Measurements from ENCODE around the gene ATP2B2. TPM values are rescaled to one million over a fixed set of nuclear protein-coding genes. Genes with fewer than 3 reads are reported as not detected.

The ATP2B2 gene
- total and polyA plus RNA-seq, 2 experiments from 2014 or later, result 0.66 to 1.8 TPM

DNA sequence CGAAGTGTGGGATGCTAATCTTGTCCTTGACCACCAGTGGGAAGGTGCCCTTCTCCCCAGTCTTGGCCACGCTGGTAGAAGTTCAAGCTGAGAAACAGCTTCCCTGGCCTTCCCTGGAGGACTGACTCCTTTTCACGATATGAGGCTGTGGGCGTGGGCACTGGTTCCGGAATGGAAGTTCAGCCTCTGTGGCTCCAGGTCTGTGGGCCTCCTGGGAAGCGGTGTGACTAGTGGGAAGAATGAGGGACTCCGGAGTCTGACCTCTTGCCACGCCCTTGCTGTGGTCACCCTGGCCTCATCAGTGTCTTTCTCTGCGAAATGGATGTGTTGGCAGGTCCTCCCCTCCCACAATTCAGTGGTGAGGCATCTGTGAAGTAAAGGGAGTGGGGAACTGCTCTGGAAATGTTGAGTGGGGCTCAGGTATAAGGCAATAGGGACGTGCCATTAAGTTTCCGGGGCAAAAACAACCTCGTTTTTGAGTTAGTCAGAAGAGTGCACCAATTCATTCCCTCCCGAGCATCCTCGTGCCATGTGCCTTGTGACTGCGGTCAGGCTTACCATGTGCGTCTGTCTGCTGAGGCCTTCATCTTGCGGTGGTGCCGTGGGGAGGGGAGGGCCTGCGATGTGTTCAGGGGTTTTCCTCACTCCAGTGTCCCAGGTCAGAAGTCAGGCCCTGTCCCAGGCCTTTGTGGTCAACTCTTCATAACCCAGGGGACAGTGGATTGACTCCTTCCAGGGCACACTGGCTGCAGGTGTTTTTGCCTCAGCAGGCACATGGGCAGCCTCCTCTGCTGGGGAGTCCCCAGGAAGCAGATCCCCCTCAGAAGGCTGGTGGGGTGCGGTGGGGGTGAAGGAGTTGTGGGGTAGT is 172.7 kb downstream of the ATP2B2 start:
- H2AFZ ChIP-seq, result no peak overlapping the region
- TF ChIP-seq EZH2phosphoT487 (IDR thresholded peaks at IDR 0.05; ENCODE audit: low read depth, severe bottlenecking, unreplicated experiment), result no peak
- TF ChIP-seq EZH2 (IDR thresholded peaks at IDR 0.05; ENCODE audit: borderline replicate concordance), result no peak
- TF ChIP-seq, protein P1, sequence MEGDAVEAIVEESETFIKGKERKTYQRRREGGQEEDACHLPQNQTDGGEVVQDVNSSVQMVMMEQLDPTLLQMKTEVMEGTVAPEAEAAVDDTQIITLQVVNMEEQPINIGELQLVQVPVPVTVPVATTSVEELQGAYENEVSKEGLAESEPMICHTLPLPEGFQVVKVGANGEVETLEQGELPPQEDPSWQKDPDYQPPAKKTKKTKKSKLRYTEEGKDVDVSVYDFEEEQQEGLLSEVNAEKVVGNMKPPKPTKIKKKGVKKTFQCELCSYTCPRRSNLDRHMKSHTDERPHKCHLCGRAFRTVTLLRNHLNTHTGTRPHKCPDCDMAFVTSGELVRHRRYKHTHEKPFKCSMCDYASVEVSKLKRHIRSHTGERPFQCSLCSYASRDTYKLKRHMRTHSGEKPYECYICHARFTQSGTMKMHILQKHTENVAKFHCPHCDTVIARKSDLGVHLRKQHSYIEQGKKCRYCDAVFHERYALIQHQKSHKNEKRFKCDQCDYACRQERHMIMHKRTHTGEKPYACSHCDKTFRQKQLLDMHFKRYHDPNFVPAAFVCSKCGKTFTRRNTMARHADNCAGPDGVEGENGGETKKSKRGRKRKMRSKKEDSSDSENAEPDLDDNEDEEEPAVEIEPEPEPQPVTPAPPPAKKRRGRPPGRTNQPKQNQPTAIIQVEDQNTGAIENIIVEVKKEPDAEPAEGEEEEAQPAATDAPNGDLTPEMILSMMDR (IDR thresholded peaks at IDR 0.05; ENCODE audit: poor library complexity), result no peak
- WGBS (ENCODE audit: low lambda C conversion rate, missing lambda C conversion rate), result 89% methylated on average over 20 of the region's 20 CpGs

DNA sequence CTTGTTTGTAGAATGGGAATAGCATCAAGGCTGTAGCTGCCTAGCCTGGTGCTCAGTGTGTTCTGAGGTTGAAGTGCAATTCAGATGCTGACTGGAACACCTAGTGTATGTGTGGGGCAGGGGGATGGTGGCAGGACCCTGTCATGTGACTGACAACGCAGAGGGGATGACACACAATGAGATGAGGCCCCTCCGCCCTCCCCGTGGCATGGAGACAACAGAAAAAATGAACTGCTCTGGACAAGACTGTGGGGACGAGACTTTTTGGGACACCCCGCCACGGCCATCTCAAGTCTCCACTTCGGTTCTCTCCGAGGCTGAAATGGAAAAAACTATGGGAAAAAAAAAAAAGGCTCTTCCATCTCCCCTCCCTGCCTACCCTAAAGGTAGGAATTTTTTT is 174.1 kb downstream of the ATP2B2 start:
- WGBS (ENCODE audit: low lambda C conversion rate, missing lambda C conversion rate), result 84% methylated on average over 8 of the region's 8 CpGs
- Histone ChIP-seq H3K27ac (no peak overlapping the region), H3K4me2 (no peak overlapping the region), H3K4me3 (no peak overlapping the region), H3K9me2 (replicated peaks; ENCODE audit: insufficient read depth) (no peaks in the 10 kb centered on the region), H3K79me2 (no peaks in the 10 kb centered on the region), H3K4me1 (ENCODE audit: insufficient read depth) (no peaks in the 10 kb centered on the region), H3K9me3 (ENCODE audit: low read depth) (no peaks in the 10 kb centered on the region), H4K20me1 (ENCODE audit: insufficient read depth, poor library complexity, severe bottlenecking) (no peaks in the 10 kb centered on the region), H3K36me3 (replicated peaks; ENCODE audit: insufficient read depth, low read depth) (no peaks in the 10 kb centered on the region), H3K27me3 (peaks cover 47% of the 10 kb centered on the region), H2AFZ (no peak overlapping the region)
- TF ChIP-seq EZH2phosphoT487 (IDR thresholded peaks at IDR 0.05; ENCODE audit: low read depth, severe bottlenecking, unreplicated experiment) (no peak), EZH2 (IDR thresholded peaks at IDR 0.05; ENCODE audit: borderline replicate concordance) (no peak)
- TF ChIP-seq, protein P1 (IDR thresholded peaks at IDR 0.05; ENCODE audit: poor library complexity), result no peak
- DNase-seq (ENCODE audit: low spot score), result no peak

More for the DNA sequence above, 172.7 kb downstream of the ATP2B2 start:
- Histone ChIP-seq H3K4me2 (no peak overlapping the region), H4K20me1 (ENCODE audit: insufficient read depth, poor library complexity, severe bottlenecking) (no peaks in the 10 kb centered on the region), H3K4me3 (no peak overlapping the region), H3K9me3 (ENCODE audit: low read depth) (no peaks in the 10 kb centered on the region), H3K79me2 (no peaks in the 10 kb centered on the region), H3K4me1 (ENCODE audit: insufficient read depth) (no peaks in the 10 kb centered on the region), H3K27me3 (peaks cover 33% of the 10 kb centered on the region), H3K27ac (no peak overlapping the region), H3K36me3 (replicated peaks; ENCODE audit: insufficient read depth, low read depth) (no peaks in the 10 kb centered on the region), H3K9me2 (replicated peaks; ENCODE audit: insufficient read depth) (no peaks in the 10 kb centered on the region)
- DNase-seq (ENCODE audit: low spot score), result no peak

DNA sequence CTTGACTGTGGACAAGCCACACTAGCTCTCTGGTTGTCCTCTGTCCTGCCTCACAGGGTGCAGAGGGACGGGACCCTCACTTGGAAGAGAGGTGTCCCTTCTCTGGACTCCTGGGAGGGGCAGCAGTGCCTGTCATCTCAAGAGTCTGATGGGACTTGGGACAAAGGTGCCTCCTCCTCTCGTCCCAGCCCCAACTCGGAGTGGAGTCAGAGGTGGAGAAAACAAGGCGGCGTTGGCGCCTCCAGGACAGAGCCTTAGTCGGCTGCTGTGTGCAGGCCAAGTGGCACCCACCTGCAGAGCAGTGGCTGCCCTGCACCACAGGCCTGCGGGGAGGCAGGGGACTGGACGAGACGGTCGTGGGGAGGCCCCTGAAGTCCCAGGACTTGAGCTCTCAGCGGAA is 175.1 kb downstream of the ATP2B2 start:
- peaks cover 49% of the 10 kb centered on the region for H3K27me3 ChIP-seq
- WGBS (ENCODE audit: low lambda C conversion rate, missing lambda C conversion rate), result 72% methylated on average over 12 of the region's 12 CpGs

More for the DNA sequence above, 175.1 kb downstream of the ATP2B2 start:
- TF ChIP-seq EZH2 (IDR thresholded peaks at IDR 0.05; ENCODE audit: borderline replicate concordance), result no peak
- TF ChIP-seq EZH2phosphoT487 (IDR thresholded peaks at IDR 0.05; ENCODE audit: low read depth, severe bottlenecking, unreplicated experiment), result no peak
- TF ChIP-seq, protein P1 (IDR thresholded peaks at IDR 0.05; ENCODE audit: poor library complexity), result no peak
- DNase-seq (ENCODE audit: low spot score), result no peak
- Histone ChIP-seq H3K4me1 (ENCODE audit: insufficient read depth) (no peaks in the 10 kb centered on the region), H3K79me2 (no peaks in the 10 kb centered on the region), H3K4me2 (no peak overlapping the region), H3K9me2 (replicated peaks; ENCODE audit: insufficient read depth) (no peaks in the 10 kb centered on the region), H3K9me3 (ENCODE audit: low read depth) (no peaks in the 10 kb centered on the region), H4K20me1 (ENCODE audit: insufficient read depth, poor library complexity, severe bottlenecking) (no peaks in the 10 kb centered on the region), H3K27ac (no peak overlapping the region), H3K4me3 (no peak overlapping the region), H2AFZ (no peak overlapping the region), H3K36me3 (replicated peaks; ENCODE audit: insufficient read depth, low read depth) (no peaks in the 10 kb centered on the region)
